D721Med (cell line): Measurements from ENCODE around the gene ATXN1.

Source experiments
- DNase-seq: peaks from one replicate; pipeline ENCODE4 v3.0.0; 2011; ENCODE audit warnings: low spot score; ENCODE audit not compliant: insufficient read length
- FAIRE-seq: peaks from 2 replicates; lab custom pipeline; 2011; peaks lifted over from hg19 to GRCh38; lab: Jason Lieb, UNC
- CTCF ChIP-seq: IDR thresholded peaks from 2 replicates; pipeline ENCODE4 v1.5.1; 2012; ENCODE audit warnings: mild to moderate bottlenecking, control low read depth; ENCODE audit not compliant: insufficient read depth; ENCODE audit errors: missing control alignments

Gene ATXN1

GRCh38 chr6:16733085-16733484 is 28.2 kb downstream of the ATXN1 start:
- DNase-seq (no peak), FAIRE-seq (no peak)
- no peak for TF ChIP-seq CTCF

GRCh38 chr6:16731478-16732051 is 29.7 kb downstream of the ATXN1 start:
- FAIRE-seq (no peak), DNase-seq (no peak)
- no peak for TF ChIP-seq CTCF

GRCh38 chr6:16730738-16731477 is 30.4 kb downstream of the ATXN1 start:
- DNase-seq (no peak), FAIRE-seq (no peak)
- TF ChIP-seq CTCF = no peak

GRCh38 chr6:16729744-16730143 is 31.5 kb downstream of the ATXN1 start:
- no peak for TF ChIP-seq CTCF
- FAIRE-seq (no peak), DNase-seq (no peak)

- DNase-seq (no peak), FAIRE-seq (no peak)
- TF ChIP-seq CTCF = no peak
Observed at GRCh38 chr6:16729183-16729691, 32.0 kb downstream of the ATXN1 start.

GRCh38 chr6:16728513-16729182 is 32.6 kb downstream of the ATXN1 start:
- TF ChIP-seq CTCF = no peak
- FAIRE-seq = no peak
- no peak for DNase-seq

GRCh38 chr6:16727996-16728395 is 33.3 kb downstream of the ATXN1 start:
- no peak for FAIRE-seq
- no peak for DNase-seq
- TF ChIP-seq CTCF = no peak
